ENCODE results near the gene DUSP3. TPM values are rescaled to one million over a fixed set of nuclear protein-coding genes. Genes with fewer than 3 reads are reported as not detected.
A peak's percentile ranks its signal among the peaks of the same experiment; 100 is the strongest.

The DUSP3 gene
- total and polyA plus RNA-seq, 3 experiments from 2014 or later = 7.7 to 14.4 (median 14.0) TPM

GRCh38 chr17:43810226-43810715 lies 31.5 kb upstream of the DUSP3 start:
- Mint-ChIP-seq H3K27me3 (peaks cover 9 to 44% of the 10 kb centered on the region in 2 donors), H3K36me3 (peaks cover 0 to 1% (median 0%) of the 10 kb centered on the region in 3 donors), H3K27ac (no peak overlapping the region), H3K4me3 (no peak overlapping the region), H3K9me3 (peaks cover 0 to under 1% (median 0%) of the 10 kb centered on the region in 5 donors), H3K4me1 (no peaks in the 10 kb centered on the region)
- no peak overlapping the region for H3K27ac ChIP-seq (ENCODE audit: low read depth, low read length)
- no peaks in the 10 kb centered on the region for H3K9me3 ChIP-seq (ENCODE audit: low read length)
- no peak overlapping the region for H3K4me3 ChIP-seq (ENCODE audit: low read length)
- ChIA-PET POLR2A (no interaction called here), CTCF (interaction anchor here (1.1 kb wide), 1 partner anchor 9 kb away, joined by 3 read pairs; no protein-coding TSS in a partner anchor)
- H3K36me3 ChIP-seq (ENCODE audit: insufficient read depth, low read length) = no peaks in the 10 kb centered on the region
- no peaks in the 10 kb centered on the region for H3K4me1 ChIP-seq (ENCODE audit: insufficient read depth, low read length)
- no peak for DNase-seq
- H3K27me3 ChIP-seq (ENCODE audit: insufficient read depth, low read length, poor library complexity, severe bottlenecking) = peaks cover 3% of the 10 kb centered on the region

GRCh38 chr17:43809121-43809520 lies 30.3 kb upstream of the DUSP3 start:
- CTCF ChIA-PET = no interaction called here
- H3K9me3 Mint-ChIP-seq = peaks cover 0 to 3% (median 0%) of the 10 kb centered on the region in 5 donors

GRCh38 chr17:43808076-43808475 lies 29.3 kb upstream of the DUSP3 start:
- POLR2A ChIA-PET = no interaction called here
- no peaks in the 10 kb centered on the region for H3K36me3 ChIP-seq (ENCODE audit: insufficient read depth, low read length)
- no peaks in the 10 kb centered on the region for H3K4me1 Mint-ChIP-seq
- H3K4me3 ChIP-seq (ENCODE audit: low read length) = no peak overlapping the region
- H3K27me3 ChIP-seq (ENCODE audit: insufficient read depth, low read length, poor library complexity, severe bottlenecking) = peaks cover 5% of the 10 kb centered on the region
- H3K9me3 Mint-ChIP-seq = peaks cover 0 to 3% (median 0%) of the 10 kb centered on the region in 5 donors
- CTCF ChIA-PET = no interaction called here
- H3K27ac ChIP-seq (ENCODE audit: low read depth, low read length) = no peak overlapping the region
- no peak overlapping the region for H3K4me3 Mint-ChIP-seq
- no peak for DNase-seq
- H3K9me3 ChIP-seq (ENCODE audit: low read length) = no peaks in the 10 kb centered on the region
- no peak overlapping the region for H3K27ac Mint-ChIP-seq
- H3K36me3 Mint-ChIP-seq = peaks cover 0 to 4% (median 0%) of the 10 kb centered on the region in 3 donors
- H3K27me3 Mint-ChIP-seq = peaks cover 16 to 57% of the 10 kb centered on the region in 2 donors
- no peaks in the 10 kb centered on the region for H3K4me1 ChIP-seq (ENCODE audit: insufficient read depth, low read length)

More at GRCh38 chr17:43809121-43809520, 30.3 kb upstream of the DUSP3 start:
- Histone ChIP-seq H3K9me3 (ENCODE audit: low read length) (no peaks in the 10 kb centered on the region), H3K4me3 (ENCODE audit: low read length) (no peak overlapping the region), H3K36me3 (ENCODE audit: insufficient read depth, low read length) (no peaks in the 10 kb centered on the region), H3K27me3 (ENCODE audit: insufficient read depth, low read length, poor library complexity, severe bottlenecking) (peaks cover 3% of the 10 kb centered on the region), H3K27ac (ENCODE audit: low read depth, low read length) (no peak overlapping the region), H3K4me1 (ENCODE audit: insufficient read depth, low read length) (no peaks in the 10 kb centered on the region)
- H3K36me3 Mint-ChIP-seq = peaks cover 0 to 4% (median 0%) of the 10 kb centered on the region in 3 donors
- H3K4me3 Mint-ChIP-seq = no peak overlapping the region
- H3K27ac Mint-ChIP-seq = no peak overlapping the region
- peaks cover 14 to 47% of the 10 kb centered on the region in 2 donors for H3K27me3 Mint-ChIP-seq
- no peak for DNase-seq
- no peaks in the 10 kb centered on the region for H3K4me1 Mint-ChIP-seq
- POLR2A ChIA-PET = no interaction called here

- Mint-ChIP-seq H3K9me3 (peaks cover 0 to 3% (median 0%) of the 10 kb centered on the region in 5 donors), H3K4me3 (no peak overlapping the region), H3K27ac (no peak overlapping the region), H3K36me3 (peaks cover 0 to 4% (median 0%) of the 10 kb centered on the region in 3 donors), H3K27me3 (peaks cover 15 to 60% of the 10 kb centered on the region in 2 donors), H3K4me1 (no peaks in the 10 kb centered on the region)
- DNase-seq = no peak
- POLR2A ChIA-PET = no interaction called here
- CTCF ChIA-PET = no interaction called here
- Histone ChIP-seq H3K27me3 (ENCODE audit: insufficient read depth, low read length, poor library complexity, severe bottlenecking) (peaks cover 5% of the 10 kb centered on the region), H3K27ac (ENCODE audit: low read depth, low read length) (no peak overlapping the region), H3K9me3 (ENCODE audit: low read length) (no peaks in the 10 kb centered on the region), H3K4me3 (ENCODE audit: low read length) (no peak overlapping the region), H3K4me1 (ENCODE audit: insufficient read depth, low read length) (no peaks in the 10 kb centered on the region), H3K36me3 (ENCODE audit: insufficient read depth, low read length) (no peaks in the 10 kb centered on the region)
Observed at GRCh38 chr17:43805117-43805516, 26.3 kb upstream of the DUSP3 start.

GRCh38 chr17:43803758-43804157 lies 25.0 kb upstream of the DUSP3 start:
- no peak for DNase-seq
- Histone ChIP-seq H3K27me3 (ENCODE audit: insufficient read depth, low read length, poor library complexity, severe bottlenecking) (peaks cover 5% of the 10 kb centered on the region), H3K9me3 (ENCODE audit: low read length) (no peaks in the 10 kb centered on the region), H3K4me1 (ENCODE audit: insufficient read depth, low read length) (no peaks in the 10 kb centered on the region), H3K27ac (ENCODE audit: low read depth, low read length) (no peak overlapping the region), H3K4me3 (ENCODE audit: low read length) (no peak overlapping the region), H3K36me3 (ENCODE audit: insufficient read depth, low read length) (no peaks in the 10 kb centered on the region)
- peak overlapping the region in 1 of 8 donors; percentile 38 for H3K27ac Mint-ChIP-seq
- H3K36me3 Mint-ChIP-seq = peaks cover 0 to 4% (median 0%) of the 10 kb centered on the region in 3 donors
- no peaks in the 10 kb centered on the region for H3K4me1 Mint-ChIP-seq
- ChIA-PET POLR2A (interaction anchor here (0.6 kb wide), 1 partner anchor 1871 kb away, joined by 5 read pairs; no protein-coding TSS in a partner anchor), CTCF (no interaction called here)
- H3K9me3 Mint-ChIP-seq = peaks cover 0 to 3% (median 0%) of the 10 kb centered on the region in 5 donors
- H3K4me3 Mint-ChIP-seq = no peak overlapping the region
- H3K27me3 Mint-ChIP-seq = peaks cover 19 to 67% of the 10 kb centered on the region in 2 donors

- H3K4me1 ChIP-seq (ENCODE audit: insufficient read depth, low read length) = no peaks in the 10 kb centered on the region
- no peak overlapping the region for H3K27ac ChIP-seq (ENCODE audit: low read depth, low read length)
- Mint-ChIP-seq H3K36me3 (peaks cover 0 to 4% (median 0%) of the 10 kb centered on the region in 3 donors), H3K27me3 (peaks cover 18 to 66% of the 10 kb centered on the region in 2 donors), H3K9me3 (peaks cover 0 to 3% (median 0%) of the 10 kb centered on the region in 5 donors), H3K4me3 (no peak overlapping the region), H3K27ac (no peak overlapping the region), H3K4me1 (no peaks in the 10 kb centered on the region)
- peaks cover 5% of the 10 kb centered on the region for H3K27me3 ChIP-seq (ENCODE audit: insufficient read depth, low read length, poor library complexity, severe bottlenecking)
- no peak for DNase-seq
- H3K36me3 ChIP-seq (ENCODE audit: insufficient read depth, low read length) = no peaks in the 10 kb centered on the region
- no peak overlapping the region for H3K4me3 ChIP-seq (ENCODE audit: low read length)
- ChIA-PET CTCF (no interaction called here), POLR2A (no interaction called here)
- no peaks in the 10 kb centered on the region for H3K9me3 ChIP-seq (ENCODE audit: low read length)
Observed at GRCh38 chr17:43801844-43802243, 23.1 kb upstream of the DUSP3 start.

GRCh38 chr17:43800736-43801135 lies 22.0 kb upstream of the DUSP3 start:
- Histone ChIP-seq H3K36me3 (ENCODE audit: insufficient read depth, low read length) (no peaks in the 10 kb centered on the region), H3K27ac (ENCODE audit: low read depth, low read length) (no peak overlapping the region), H3K4me3 (ENCODE audit: low read length) (no peak overlapping the region), H3K27me3 (ENCODE audit: insufficient read depth, low read length, poor library complexity, severe bottlenecking) (peaks cover 5% of the 10 kb centered on the region), H3K4me1 (ENCODE audit: insufficient read depth, low read length) (no peaks in the 10 kb centered on the region), H3K9me3 (ENCODE audit: low read length) (no peaks in the 10 kb centered on the region)
- ChIA-PET CTCF (no interaction called here), POLR2A (no interaction called here)
- H3K4me1 Mint-ChIP-seq = no peaks in the 10 kb centered on the region
- no peak for DNase-seq
- no peak overlapping the region for H3K4me3 Mint-ChIP-seq
- peaks cover 0 to 4% (median 0%) of the 10 kb centered on the region in 3 donors for H3K36me3 Mint-ChIP-seq
- no peak overlapping the region for H3K27ac Mint-ChIP-seq
- peaks cover 0 to 3% (median 0%) of the 10 kb centered on the region in 5 donors for H3K9me3 Mint-ChIP-seq
- peaks cover 14 to 67% of the 10 kb centered on the region in 2 donors for H3K27me3 Mint-ChIP-seq

- Mint-ChIP-seq H3K9me3 (no peaks in the 10 kb centered on the region), H3K36me3 (no peaks in the 10 kb centered on the region)
- CTCF ChIA-PET = no interaction called here
Observed at GRCh38 chr17:43799047-43799446, 20.3 kb upstream of the DUSP3 start.

More at GRCh38 chr17:43799047-43799446, 20.3 kb upstream of the DUSP3 start:
- H3K27me3 Mint-ChIP-seq = peaks cover 16 to 64% of the 10 kb centered on the region in 2 donors
- no peak for DNase-seq
- H3K27ac Mint-ChIP-seq = no peak overlapping the region
- POLR2A ChIA-PET = interaction anchor here (0.6 kb wide), 1 partner anchor 573 kb away, joined by 9 read pairs; no protein-coding TSS in a partner anchor
- H3K9me3 ChIP-seq (ENCODE audit: low read length) = no peaks in the 10 kb centered on the region
- no peaks in the 10 kb centered on the region for H3K4me1 Mint-ChIP-seq
- peaks cover 5% of the 10 kb centered on the region for H3K27me3 ChIP-seq (ENCODE audit: insufficient read depth, low read length, poor library complexity, severe bottlenecking)
- no peak overlapping the region for H3K4me3 ChIP-seq (ENCODE audit: low read length)
- no peak overlapping the region for H3K27ac ChIP-seq (ENCODE audit: low read depth, low read length)
- H3K36me3 ChIP-seq (ENCODE audit: insufficient read depth, low read length) = no peaks in the 10 kb centered on the region
- H3K4me3 Mint-ChIP-seq = no peak overlapping the region
- no peaks in the 10 kb centered on the region for H3K4me1 ChIP-seq (ENCODE audit: insufficient read depth, low read length)
